HEK293 (cell line): ENCODE results near the gene SP2.
A peak's percentile ranks its signal among the peaks of the same experiment; 100 is the strongest.

Experiments used
- CTCF ChIA-PET: fragments of 350-600 bp; formaldehyde crosslinking; extraction: SDS; loops from one replicate; lab custom pipeline; 2021; ENCODE audit warnings: antibody characterized with exemption; lab: Yijun Ruan, JAX
- POLR2A ChIA-PET: fragments of 300-600 bp; formaldehyde crosslinking; extraction: SDS; loops from one replicate; lab custom pipeline; 2020; ENCODE audit warnings: antibody characterized with exemption, inconsistent platforms; lab: Yijun Ruan, JAX
- H3K27ac ChIP-seq: fragments of 200-500 bp; sonication (Bioruptor generic); 2 replicates; pipeline ENCODE4 v1.5.1; 2014; ENCODE audit warnings: low read depth, low read length, control low read depth, inconsistent platforms; ENCODE audit errors: extremely low read depth
- H3K36me3 ChIP-seq, 2 experiments: fragments of 200-500 bp in 1 of 2; sonication (Bioruptor generic) in 1 of 2; 1 replicate in 1 of 2; 2 replicates in 1 of 2; pipeline ENCODE4 v1.5.1; 2014 to 2017; ENCODE audit warnings: inconsistent platforms in 2 of 2, low read length in 2 of 2; ENCODE audit not compliant: control insufficient read depth in 2 of 2, insufficient read depth in 1 of 2
- H3K4me1 ChIP-seq: fragments of 200-500 bp; sonication (Bioruptor generic); 2 replicates; pipeline ENCODE4 v1.5.1; 2014; ENCODE audit warnings: mild to moderate bottlenecking, low read length, inconsistent platforms; ENCODE audit not compliant: control insufficient read depth, insufficient read depth
- H3K4me3 ChIP-seq: 2 replicates; pipeline ENCODE4 v1.5.1; 2011; ENCODE audit warnings: low read depth, mild to moderate bottlenecking, control low read depth, low read length, moderate library complexity
- H3K9me3 ChIP-seq: fragments of 200-500 bp; sonication (Bioruptor generic); 2 replicates; pipeline ENCODE4 v1.5.1; 2014; ENCODE audit warnings: low read depth, low read length, inconsistent platforms; ENCODE audit not compliant: control insufficient read depth, insufficient read depth
- GLIS1 ChIP-seq: fragments of 450-650 bp; formaldehyde crosslinking; IDR thresholded peaks from 2 replicates; pipeline ENCODE4 v1.5.1; 2016; ENCODE audit warnings: missing biosample characterization, missing genetic modification characterization
- HOXA7 ChIP-seq: sonication (generic); formaldehyde crosslinking; IDR thresholded peaks from 2 replicates; pipeline ENCODE4 v1.8.1; 2022; ENCODE audit warnings: missing genetic modification reagents, borderline replicate concordance
- KLF8 ChIP-seq: fragments of 450-650 bp; formaldehyde crosslinking; IDR thresholded peaks from 2 replicates; pipeline ENCODE4 v1.5.1; 2016; ENCODE audit warnings: missing biosample characterization, missing genetic modification characterization
- PRDM6 ChIP-seq: fragments of 450-650 bp; formaldehyde crosslinking; IDR thresholded peaks from 2 replicates; pipeline ENCODE4 v1.5.1; 2017; ENCODE audit warnings: missing biosample characterization, missing genetic modification characterization
- SP2 ChIP-seq: fragments of 450-650 bp; formaldehyde crosslinking; IDR thresholded peaks from 2 replicates; pipeline ENCODE4 v1.5.1; 2016; ENCODE audit warnings: missing biosample characterization, missing genetic modification characterization
- SP3 ChIP-seq: fragments of 450-650 bp; formaldehyde crosslinking; IDR thresholded peaks from 2 replicates; pipeline ENCODE4 v1.5.1; 2016; ENCODE audit warnings: missing biosample characterization, missing genetic modification characterization
- WT1 ChIP-seq: fragments of 450-650 bp; formaldehyde crosslinking; IDR thresholded peaks from 2 replicates; pipeline ENCODE4 v1.5.1; 2016; ENCODE audit warnings: missing biosample characterization, missing genetic modification characterization
- ZEB2 ChIP-seq: fragments of 450-650 bp; formaldehyde crosslinking; IDR thresholded peaks from 2 replicates; pipeline ENCODE4 v1.5.1; 2016; ENCODE audit warnings: missing biosample characterization, missing genetic modification characterization
- ZNF16 ChIP-seq: fragments of 450-650 bp; formaldehyde crosslinking; IDR thresholded peaks from 2 replicates; pipeline ENCODE4 v1.5.1; 2016; ENCODE audit warnings: low read depth, missing biosample characterization, missing genetic modification characterization
- ZNF169 ChIP-seq: fragments of 450-650 bp; formaldehyde crosslinking; IDR thresholded peaks from 2 replicates; pipeline ENCODE4 v1.5.1; 2016; ENCODE audit warnings: missing biosample characterization, missing genetic modification characterization
- ZNF19 ChIP-seq: fragments of 450-650 bp; formaldehyde crosslinking; IDR thresholded peaks from 2 replicates; pipeline ENCODE4; 2016; ENCODE audit warnings: missing biosample characterization, missing genetic modification characterization, low read depth
- ZNF292 ChIP-seq: fragments of 450-650 bp; formaldehyde crosslinking; IDR thresholded peaks from 2 replicates; pipeline ENCODE4 v1.5.1; 2016; ENCODE audit warnings: low read depth, missing biosample characterization, missing genetic modification characterization, borderline replicate concordance
- ZNF341 ChIP-seq: fragments of 450-650 bp; formaldehyde crosslinking; IDR thresholded peaks from 2 replicates; pipeline ENCODE4; 2016; ENCODE audit warnings: low read depth, missing biosample characterization, missing genetic modification characterization
- ZNF416 ChIP-seq: fragments of 450-650 bp; formaldehyde crosslinking; IDR thresholded peaks from 2 replicates; pipeline ENCODE4 v1.5.1; 2016; ENCODE audit warnings: missing biosample characterization, missing genetic modification characterization
- ZNF426 ChIP-seq: fragments of 450-650 bp; formaldehyde crosslinking; IDR thresholded peaks from 2 replicates; pipeline ENCODE4 v1.5.1; 2017; ENCODE audit warnings: missing biosample characterization, missing genetic modification characterization, mild to moderate bottlenecking, inconsistent platforms, moderate library complexity
- ZNF48 ChIP-seq: fragments of 450-650 bp; formaldehyde crosslinking; IDR thresholded peaks from 2 replicates; pipeline ENCODE4 v1.5.1; 2016; ENCODE audit warnings: missing biosample characterization, missing genetic modification characterization
- ZNF488 ChIP-seq: fragments of 450-650 bp; formaldehyde crosslinking; IDR thresholded peaks from 2 replicates; pipeline ENCODE4 v1.5.1; 2016; ENCODE audit warnings: missing biosample characterization, missing genetic modification characterization
- ZNF530 ChIP-seq: fragments of 450-650 bp; formaldehyde crosslinking; IDR thresholded peaks from 2 replicates; pipeline ENCODE4 v1.5.1; 2016; ENCODE audit warnings: low read depth, missing biosample characterization, missing genetic modification characterization
- ZNF621 ChIP-seq: fragments of 450-650 bp; formaldehyde crosslinking; IDR thresholded peaks from 2 replicates; pipeline ENCODE4 v1.5.1; 2017; ENCODE audit warnings: missing biosample characterization, missing genetic modification characterization
- ZNF654 ChIP-seq: fragments of 450-650 bp; formaldehyde crosslinking; IDR thresholded peaks from 2 replicates; pipeline ENCODE4 v1.5.1; 2016; ENCODE audit warnings: low read depth, missing biosample characterization, missing genetic modification characterization
- ZNF658 ChIP-seq: fragments of 450-650 bp; formaldehyde crosslinking; IDR thresholded peaks from 2 replicates; pipeline ENCODE4; 2016; ENCODE audit warnings: missing biosample characterization, missing genetic modification characterization
- TF ChIP-seq, protein P1 (sequence below): fragments of 450-650 bp; formaldehyde crosslinking; IDR thresholded peaks from 2 replicates; pipeline ENCODE4 v1.5.1; 2016; ENCODE audit warnings: missing biosample characterization, missing genetic modification characterization

The SP2 gene

DNA sequence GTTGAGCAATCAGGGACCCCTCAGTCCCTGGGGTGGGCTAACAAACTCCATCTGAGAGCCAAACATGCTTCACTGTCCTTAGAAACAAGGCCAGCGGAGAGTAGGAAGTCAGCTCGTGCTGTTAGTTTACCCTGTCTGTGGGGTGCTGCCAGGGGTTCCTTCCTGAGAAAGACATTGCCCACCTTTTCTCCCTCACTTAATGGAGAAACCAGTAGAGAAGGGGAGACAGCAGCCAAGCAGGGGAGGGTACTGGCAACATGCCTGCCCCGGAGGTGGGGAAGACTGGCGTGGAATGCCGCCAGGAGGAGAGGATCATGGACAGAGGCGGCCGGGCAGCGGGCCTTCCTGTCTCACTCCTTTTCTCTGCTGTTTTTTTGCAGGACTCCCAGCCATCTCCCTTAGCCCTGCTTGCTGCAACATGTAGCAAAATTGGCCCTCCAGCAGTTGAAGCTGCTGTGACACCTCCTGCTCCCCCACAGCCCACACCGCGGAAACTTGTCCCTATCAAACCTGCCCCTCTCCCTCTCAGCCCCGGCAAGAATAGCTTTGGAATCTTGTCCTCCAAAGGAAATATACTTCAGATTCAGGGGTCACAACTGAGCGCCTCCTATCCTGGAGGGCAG, 19.9 kb downstream of the SP2 start:
- Histone ChIP-seq H3K4me3 (no peak overlapping the region), H3K9me3 (no peaks in the 10 kb centered on the region), H3K36me3 (peaks cover 7 to 23% of the 10 kb centered on the region in 2 experiments; a peak in 2 of 3 replicates), H3K4me1 (no peaks in the 10 kb centered on the region), H3K27ac (no peak overlapping the region)
- CTCF ChIA-PET: no interaction called here
- POLR2A ChIA-PET: interaction anchor here (0.8 kb wide), 1 partner anchor 94 kb away, joined by 3 read pairs; the partner anchor contains the start of gene OSBPL7
- TF ChIP-seq ZEB2 (tag by site-specific recombination) (no peak), ZNF426 (no peak), ZNF48 (no peak), PRDM6 (no peak), ZNF488 (tag by site-specific recombination) (no peak), ZNF621 (tag by site-specific recombination) (no peak), HOXA7 (CRISPR knock-in tag) (no peak), ZNF658 (tag by site-specific recombination) (no peak), ZNF169 (tag by site-specific recombination) (no peak), WT1 (tag by site-specific recombination) (no peak), ZNF654 (no peak), ZNF530 (tag by site-specific recombination) (no peak), SP3 (no peak)
- TF ChIP-seq, protein P1, sequence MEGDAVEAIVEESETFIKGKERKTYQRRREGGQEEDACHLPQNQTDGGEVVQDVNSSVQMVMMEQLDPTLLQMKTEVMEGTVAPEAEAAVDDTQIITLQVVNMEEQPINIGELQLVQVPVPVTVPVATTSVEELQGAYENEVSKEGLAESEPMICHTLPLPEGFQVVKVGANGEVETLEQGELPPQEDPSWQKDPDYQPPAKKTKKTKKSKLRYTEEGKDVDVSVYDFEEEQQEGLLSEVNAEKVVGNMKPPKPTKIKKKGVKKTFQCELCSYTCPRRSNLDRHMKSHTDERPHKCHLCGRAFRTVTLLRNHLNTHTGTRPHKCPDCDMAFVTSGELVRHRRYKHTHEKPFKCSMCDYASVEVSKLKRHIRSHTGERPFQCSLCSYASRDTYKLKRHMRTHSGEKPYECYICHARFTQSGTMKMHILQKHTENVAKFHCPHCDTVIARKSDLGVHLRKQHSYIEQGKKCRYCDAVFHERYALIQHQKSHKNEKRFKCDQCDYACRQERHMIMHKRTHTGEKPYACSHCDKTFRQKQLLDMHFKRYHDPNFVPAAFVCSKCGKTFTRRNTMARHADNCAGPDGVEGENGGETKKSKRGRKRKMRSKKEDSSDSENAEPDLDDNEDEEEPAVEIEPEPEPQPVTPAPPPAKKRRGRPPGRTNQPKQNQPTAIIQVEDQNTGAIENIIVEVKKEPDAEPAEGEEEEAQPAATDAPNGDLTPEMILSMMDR (tag by site-specific recombination): no peak

- H3K27ac ChIP-seq: no peak overlapping the region
- POLR2A ChIA-PET: interaction anchor here (0.8 kb wide), 1 partner anchor 95 kb away, joined by 3 read pairs; the partner anchor contains the start of gene OSBPL7
- no peaks in the 10 kb centered on the region for H3K9me3 ChIP-seq
- H3K36me3 ChIP-seq: peaks cover 11 to 24% of the 10 kb centered on the region in 2 experiments; a peak in 2 of 3 replicates
- TF ChIP-seq ZNF19 (tag by site-specific recombination): no peak
- TF ChIP-seq ZNF621 (tag by site-specific recombination): no peak
- TF ChIP-seq SP2 (tag by site-specific recombination): peak; percentile 55
- TF ChIP-seq KLF8 (tag by site-specific recombination): no peak
- peak; percentile 86 for TF ChIP-seq GLIS1
- CTCF ChIA-PET: no interaction called here
- H3K4me3 ChIP-seq: no peak overlapping the region
- no peaks in the 10 kb centered on the region for H3K4me1 ChIP-seq
Measured at GRCh38 chr17:47916489-47917208, 20.6 kb downstream of the SP2 start.

- CTCF ChIA-PET: no interaction called here
- no peaks in the 10 kb centered on the region for H3K4me1 ChIP-seq
- peaks cover 17 to 30% of the 10 kb centered on the region in 2 experiments; a peak in 2 of 3 replicates for H3K36me3 ChIP-seq
- H3K27ac ChIP-seq: no peak overlapping the region
- no peak overlapping the region for H3K4me3 ChIP-seq
- POLR2A ChIA-PET: no interaction called here
- H3K9me3 ChIP-seq: no peaks in the 10 kb centered on the region
- no peak for TF ChIP-seq ZNF416 (tag by site-specific recombination)
- TF ChIP-seq ZNF292 (tag by site-specific recombination): no peak
- TF ChIP-seq ZNF658 (tag by site-specific recombination): no peak
- no peak for TF ChIP-seq ZNF341 (tag by site-specific recombination)
- TF ChIP-seq ZNF16 (tag by site-specific recombination): no peak
Measured at GRCh38 chr17:47917581-47917980, 21.5 kb downstream of the SP2 start.
